ENCODE data around the gene TMEM128. TPM values are rescaled to one million over a fixed set of nuclear protein-coding genes. Genes with fewer than 3 reads are reported as not detected.
"Not testable (repeated sequence)": the region's sequence is repeated elsewhere in the genome, so short reads cannot be mapped to it uniquely, and the experiment has no call there.

TMEM128 gene
- total RNA-seq, 1 donor from 2014 or later = 15.2 TPM

GRCh38 chr4:4247696-4248028 is 361 bp downstream of the TMEM128 start:
- no peak for DNase-seq (ENCODE audit: extremely low spot score in 2 of 2)
- TF ChIP-seq POLR2AphosphoS5 (IDR thresholded peaks at IDR 0.05; ENCODE audit: insufficient read depth in 1 of 2, low read depth in 1 of 2) (no peak), CTCF (IDR thresholded peaks at IDR 0.05) (no peak), POLR2A (IDR thresholded peaks at IDR 0.05) (no peak)
- Histone ChIP-seq H3K27me3 (no peaks in the 10 kb centered on the region), H3K4me1 (peaks cover 28% of the 10 kb centered on the region), H3K9me3 (no peaks in the 10 kb centered on the region), H3K4me3 (peak overlapping the region; percentile 65 to 73), H3K27ac (peak overlapping the region; percentile 92), H3K36me3 (peaks cover 0 to 31% of the 10 kb centered on the region in 2 donors)
- intact Hi-C loops (cut with DNase I) = no loop called here

- Histone ChIP-seq H3K27ac (no peak overlapping the region), H3K4me1 (peaks cover 28% of the 10 kb centered on the region), H3K9me3 (no peaks in the 10 kb centered on the region), H3K4me3 (no peak overlapping the region), H3K36me3 (peaks cover 0 to 47% of the 10 kb centered on the region in 2 donors), H3K27me3 (no peaks in the 10 kb centered on the region)
- intact Hi-C loops (cut with DNase I) = no loop called here
- DNase-seq (ENCODE audit: extremely low spot score in 2 of 2) = no peak
- no peak for TF ChIP-seq POLR2AphosphoS5 (IDR thresholded peaks at IDR 0.05; ENCODE audit: insufficient read depth in 1 of 2, low read depth in 1 of 2)
Observed at GRCh38 chr4:4245172-4245571, 2.9 kb downstream of the TMEM128 start.

GRCh38 chr4:4239551-4239950 is 8.5 kb downstream of the TMEM128 start:
- intact Hi-C loops (cut with DNase I); DNase-seq (ENCODE audit: extremely low spot score in 2 of 2); H3K27me3 ChIP-seq; H3K4me1 ChIP-seq; H3K4me3 ChIP-seq; H3K9me3 ChIP-seq; H3K27ac ChIP-seq: not testable (repeated sequence)
- peaks cover 0 to 66% of the 10 kb centered on the region in 2 donors for H3K36me3 ChIP-seq

GRCh38 chr4:4233610-4234009 is 14.4 kb downstream of the TMEM128 start:
- no peak overlapping the region for H3K4me3 ChIP-seq
- peaks cover 6% of the 10 kb centered on the region for H3K9me3 ChIP-seq
- no peak overlapping the region for H3K27ac ChIP-seq
- no peaks in the 10 kb centered on the region for H3K4me1 ChIP-seq
- no peak for DNase-seq (ENCODE audit: extremely low spot score in 2 of 2)
- peaks cover 0 to 21% of the 10 kb centered on the region in 2 donors for H3K36me3 ChIP-seq
- intact Hi-C loops (cut with DNase I) = no loop called here
- no peak for TF ChIP-seq CTCF (IDR thresholded peaks at IDR 0.05)
- no peaks in the 10 kb centered on the region for H3K27me3 ChIP-seq

DNA sequence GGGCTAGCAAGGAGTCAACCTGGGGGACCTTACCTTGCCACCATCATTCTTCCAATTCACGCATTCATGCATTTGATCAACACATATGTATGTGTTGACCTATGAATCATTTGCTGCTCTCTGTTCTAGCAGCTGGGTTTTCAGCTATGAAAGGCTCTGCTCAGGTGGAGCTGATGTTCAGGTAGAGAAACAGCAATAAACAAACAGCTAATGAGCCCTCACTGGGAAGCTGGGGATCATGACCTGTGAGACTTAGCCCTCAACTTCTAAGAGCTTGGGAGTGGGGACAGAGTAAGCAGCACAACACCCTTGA is 19.7 kb downstream of the TMEM128 start:
- TF ChIP-seq CTCF (IDR thresholded peaks at IDR 0.05) (no peak), POLR2A (IDR thresholded peaks at IDR 0.05) (no peak), POLR2AphosphoS5 (IDR thresholded peaks at IDR 0.05; ENCODE audit: insufficient read depth in 1 of 2, low read depth in 1 of 2) (no peak)

GRCh38 chr4:4227510-4228355 is 20.3 kb downstream of the TMEM128 start:
- no peaks in the 10 kb centered on the region for H3K36me3 ChIP-seq
- H3K9me3 ChIP-seq = no peaks in the 10 kb centered on the region
- intact Hi-C loops (cut with DNase I) = no loop called here
- H3K27me3 ChIP-seq = peaks cover 6% of the 10 kb centered on the region
- no peak overlapping the region for H3K27ac ChIP-seq
- H3K4me3 ChIP-seq = no peak overlapping the region
- TF ChIP-seq POLR2AphosphoS5 (IDR thresholded peaks at IDR 0.05; ENCODE audit: insufficient read depth in 1 of 2, low read depth in 1 of 2) = no peak
- TF ChIP-seq CTCF (IDR thresholded peaks at IDR 0.05) = no peak
- TF ChIP-seq POLR2A (IDR thresholded peaks at IDR 0.05) = no peak
- DNase-seq (ENCODE audit: extremely low spot score in 2 of 2) = no peak
- no peaks in the 10 kb centered on the region for H3K4me1 ChIP-seq

More for the DNA sequence above, 19.7 kb downstream of the TMEM128 start:
- Histone ChIP-seq H3K36me3 (no peaks in the 10 kb centered on the region), H3K27me3 (peaks cover 6% of the 10 kb centered on the region), H3K9me3 (peaks cover 2% of the 10 kb centered on the region), H3K4me3 (no peak overlapping the region), H3K4me1 (no peaks in the 10 kb centered on the region), H3K27ac (no peak overlapping the region)
- intact Hi-C loops (cut with DNase I) = no loop called here
- DNase-seq (ENCODE audit: extremely low spot score in 2 of 2) = no peak
